ENCODE results near the gene PTPN18.

DNA sequence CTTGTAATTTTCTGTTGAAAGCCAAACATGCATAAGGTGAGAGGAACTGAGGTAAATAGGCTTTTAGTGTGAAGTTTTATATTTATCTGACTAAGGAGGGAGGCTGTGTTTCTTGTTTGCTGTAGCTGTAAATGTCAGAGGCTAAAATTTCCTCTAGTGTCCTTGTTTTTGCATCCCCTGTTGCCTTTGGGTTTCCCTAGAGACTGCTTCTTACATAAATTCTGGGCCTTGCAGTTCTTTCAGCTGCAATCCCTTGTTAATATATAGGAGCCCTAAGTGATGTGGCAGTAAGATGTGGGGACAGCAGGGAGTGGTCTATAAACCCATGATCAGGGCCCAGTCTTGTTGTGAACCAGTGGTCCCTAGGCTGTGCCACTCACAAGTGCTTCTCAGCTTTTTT, 20.6 kb upstream of the PTPN18 start:
- no peak for TF ChIP-seq POLR2A (IDR thresholded peaks at IDR 0.05)
- TF ChIP-seq, protein P1, sequence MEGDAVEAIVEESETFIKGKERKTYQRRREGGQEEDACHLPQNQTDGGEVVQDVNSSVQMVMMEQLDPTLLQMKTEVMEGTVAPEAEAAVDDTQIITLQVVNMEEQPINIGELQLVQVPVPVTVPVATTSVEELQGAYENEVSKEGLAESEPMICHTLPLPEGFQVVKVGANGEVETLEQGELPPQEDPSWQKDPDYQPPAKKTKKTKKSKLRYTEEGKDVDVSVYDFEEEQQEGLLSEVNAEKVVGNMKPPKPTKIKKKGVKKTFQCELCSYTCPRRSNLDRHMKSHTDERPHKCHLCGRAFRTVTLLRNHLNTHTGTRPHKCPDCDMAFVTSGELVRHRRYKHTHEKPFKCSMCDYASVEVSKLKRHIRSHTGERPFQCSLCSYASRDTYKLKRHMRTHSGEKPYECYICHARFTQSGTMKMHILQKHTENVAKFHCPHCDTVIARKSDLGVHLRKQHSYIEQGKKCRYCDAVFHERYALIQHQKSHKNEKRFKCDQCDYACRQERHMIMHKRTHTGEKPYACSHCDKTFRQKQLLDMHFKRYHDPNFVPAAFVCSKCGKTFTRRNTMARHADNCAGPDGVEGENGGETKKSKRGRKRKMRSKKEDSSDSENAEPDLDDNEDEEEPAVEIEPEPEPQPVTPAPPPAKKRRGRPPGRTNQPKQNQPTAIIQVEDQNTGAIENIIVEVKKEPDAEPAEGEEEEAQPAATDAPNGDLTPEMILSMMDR (IDR thresholded peaks at IDR 0.05 in 4 of 5, conservative IDR thresholded peaks at IDR 0.05 in 1 of 5), result no peak

Measured in gastrocnemius medialis (tissue), 4 donors.